ENCODE results near the gene TMEM44. TPM values are rescaled to one million over a fixed set of nuclear protein-coding genes. Genes with fewer than 3 reads are reported as not detected.

TMEM44 gene
- total and polyA plus RNA-seq, 2 of the 4 experiments (the other 2 are of a cell fraction), result 9.7 to 24.2 TPM

GRCh38 chr3:194619741-194620140, 13.5 kb downstream of the TMEM44 start:
- H3K4me1 ChIP-seq (ENCODE audit: control insufficient read depth, insufficient read depth, low read length), result peaks cover 2% of the 10 kb centered on the region; the same call in 1 of the 2 replicates
- peaks cover 39% of the 10 kb centered on the region; the same call in 1 of the 2 replicates for H3K36me3 ChIP-seq (ENCODE audit: control insufficient read depth, insufficient read depth, low read length)
- H2BK120ac ChIP-seq (ENCODE audit: low read depth, low read length), result no peak overlapping the region
- no peak for DNase-seq
- no peak overlapping the region for H2AK5ac ChIP-seq (ENCODE audit: low read depth, low read length)
- no TSS peak for BruUV-seq (replicated peaks)
- no peaks in the 10 kb centered on the region for H3K9me3 ChIP-seq (ENCODE audit: control insufficient read depth, insufficient read depth, low read length)
- no peak overlapping the region for H3K27ac ChIP-seq (ENCODE audit: insufficient read depth, low read length)
- dilution Hi-C loops (cut with HindIII; ENCODE audit: low sequenced_read_pairs, unreplicated experiment), result no loop called here
- no peak overlapping the region for H4K91ac ChIP-seq (ENCODE audit: insufficient read depth, low read depth, low read length)
- H2BK15ac ChIP-seq (ENCODE audit: low read depth, low read length), result no peak overlapping the region
- in situ Hi-C loops (cut with MboI; ENCODE audit: low sequenced_read_pairs), result no loop called here
- ATAC-seq (ENCODE audit: low read depth), result no peak
- H3K27me3 ChIP-seq (ENCODE audit: control insufficient read depth, insufficient read depth, low read length), result no peaks in the 10 kb centered on the region
- no peak overlapping the region for H3K23ac ChIP-seq (ENCODE audit: low read depth, low read length)
- ChIA-PET POLR2A (ENCODE audit: unreplicated experiment) (no interaction called here), CTCF (no interaction called here)
- no peak overlapping the region for H3K4me2 ChIP-seq (ENCODE audit: low read depth, low read length)
- intact Hi-C loops (cut with micrococcal nuclease), result no loop called here
- H3K9me1 ChIP-seq (ENCODE audit: insufficient read depth, low read length), result no peaks in the 10 kb centered on the region; the same call in 1 of the 2 replicates
- H4K8ac ChIP-seq (ENCODE audit: low read depth in 2 of 2, low read length in 2 of 2), result no peak overlapping the region
- H2BK20ac ChIP-seq (ENCODE audit: low read depth, low read length), result no peak overlapping the region
- no peak overlapping the region for H2AK9ac ChIP-seq (replicated peaks; ENCODE audit: low read depth, low read length, poor library complexity)
- no peak overlapping the region for H3K56ac ChIP-seq (ENCODE audit: extremely low read depth, insufficient read depth, low read length)
- H2AFZ ChIP-seq (replicated peaks; ENCODE audit: low read length, poor library complexity), result no peak overlapping the region
- H3K14ac ChIP-seq (replicated peaks; ENCODE audit: low read depth, low read length), result no peak overlapping the region
- no peak overlapping the region for H3K4ac ChIP-seq (ENCODE audit: low read depth, low read length)
- no peak overlapping the region for H2BK5ac ChIP-seq (ENCODE audit: low read depth, low read length, poor library complexity, severe bottlenecking)
- no peak overlapping the region for H4K5ac ChIP-seq (ENCODE audit: low read depth, low read length)
- 100% methylated on average over 2 of the region's 9 CpGs; no CpG with 5 or more reads in 1 of the 2 experiments for WGBS, 2 experiments (ENCODE audit: extremely low coverage in 2 of 2, insufficient read length in 1 of 2)
- TF ChIP-seq RCOR1 (IDR thresholded peaks at IDR 0.05; ENCODE audit: insufficient replicate concordance, low read length) (no peak), CTCF (conservative IDR thresholded peaks at IDR 0.05; ENCODE audit: low read depth, low read length) (no peak), CHD1 (IDR thresholded peaks at IDR 0.05; ENCODE audit: low read depth, low read length) (no peak), CEBPB (IDR thresholded peaks at IDR 0.05; ENCODE audit: low read depth, low read length) (no peak), POLR2A (IDR thresholded peaks at IDR 0.05; ENCODE audit: low read depth, low read length) (no peak), MXI1 (IDR thresholded peaks at IDR 0.05; ENCODE audit: borderline replicate concordance, low read depth, low read length) (no peak), NFE2L2 (IDR thresholded peaks at IDR 0.05; ENCODE audit: low read depth, low read length) (no peak), BHLHE40 (IDR thresholded peaks at IDR 0.05; ENCODE audit: low read depth, low read length) (no peak)
- peaks cover 0 to 3% of the 10 kb centered on the region in 2 experiments; a peak in 1 of 4 replicates for H3K79me1 ChIP-seq (ENCODE audit: low read depth in 1 of 2, low read length in 2 of 2)
- no peak overlapping the region for H3K4me3 ChIP-seq (ENCODE audit: insufficient read depth, low read depth, low read length)
- H4K20me1 ChIP-seq (ENCODE audit: insufficient read depth, low read length), result peaks cover 3% of the 10 kb centered on the region; the same call in 1 of the 2 replicates
- no peak overlapping the region for H3K9ac ChIP-seq (ENCODE audit: low read depth, low read length)
- H3K18ac ChIP-seq (ENCODE audit: low read depth, low read length), result no peak overlapping the region
